Keratinocyte (primary cell): ENCODE results near the gene RPRD1B.

Experiments used
- EZH2 ChIP-seq: IDR thresholded peaks from one replicate; pipeline ENCODE4 v1.6.1; 2012; ENCODE audit warnings: inconsistent platforms, mild to moderate bottlenecking, low read length, moderate library complexity
- TF ChIP-seq, protein P1 (sequence below), 3 experiments: IDR thresholded peaks in 1 of 3; conservative IDR thresholded peaks in 1 of 3; optimal IDR thresholded peaks in 1 of 3; 2 replicates in 2 of 3; 3 replicates in 1 of 3; pipeline versions ENCODE3 to v1.5.1; 2011; ENCODE audit warnings: low read length in 3 of 3, mild to moderate bottlenecking in 3 of 3, moderate library complexity in 2 of 3, control low read depth in 1 of 3, inconsistent platforms in 1 of 3; ENCODE audit not compliant: insufficient read depth in 2 of 3; ENCODE audit errors: extremely low read depth in 1 of 3

DNA sequence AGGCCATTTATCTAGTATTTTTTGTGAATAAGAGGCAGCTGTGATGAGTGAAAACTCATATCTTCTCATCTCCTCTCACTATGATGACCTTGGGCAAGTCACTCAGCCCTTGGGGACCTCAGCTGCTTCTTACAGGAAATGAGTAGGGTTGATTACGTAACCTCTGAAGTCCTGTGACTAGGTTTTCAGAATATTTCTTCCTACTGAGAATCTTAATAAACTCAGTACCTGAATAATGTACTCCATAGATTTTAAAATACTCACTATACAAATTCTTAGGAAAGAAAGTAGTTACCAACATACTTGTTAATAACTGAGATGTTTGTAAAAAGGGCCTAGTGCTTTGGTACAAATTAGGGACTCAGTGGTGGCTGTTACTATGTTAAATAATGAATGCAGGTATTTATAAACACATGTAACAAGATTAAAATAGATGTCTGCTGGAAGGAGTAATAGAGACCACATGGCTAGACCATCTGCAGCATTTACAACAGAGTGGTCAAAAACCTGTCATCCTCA, 60.9 kb downstream of the RPRD1B start:
- TF ChIP-seq, protein P1, sequence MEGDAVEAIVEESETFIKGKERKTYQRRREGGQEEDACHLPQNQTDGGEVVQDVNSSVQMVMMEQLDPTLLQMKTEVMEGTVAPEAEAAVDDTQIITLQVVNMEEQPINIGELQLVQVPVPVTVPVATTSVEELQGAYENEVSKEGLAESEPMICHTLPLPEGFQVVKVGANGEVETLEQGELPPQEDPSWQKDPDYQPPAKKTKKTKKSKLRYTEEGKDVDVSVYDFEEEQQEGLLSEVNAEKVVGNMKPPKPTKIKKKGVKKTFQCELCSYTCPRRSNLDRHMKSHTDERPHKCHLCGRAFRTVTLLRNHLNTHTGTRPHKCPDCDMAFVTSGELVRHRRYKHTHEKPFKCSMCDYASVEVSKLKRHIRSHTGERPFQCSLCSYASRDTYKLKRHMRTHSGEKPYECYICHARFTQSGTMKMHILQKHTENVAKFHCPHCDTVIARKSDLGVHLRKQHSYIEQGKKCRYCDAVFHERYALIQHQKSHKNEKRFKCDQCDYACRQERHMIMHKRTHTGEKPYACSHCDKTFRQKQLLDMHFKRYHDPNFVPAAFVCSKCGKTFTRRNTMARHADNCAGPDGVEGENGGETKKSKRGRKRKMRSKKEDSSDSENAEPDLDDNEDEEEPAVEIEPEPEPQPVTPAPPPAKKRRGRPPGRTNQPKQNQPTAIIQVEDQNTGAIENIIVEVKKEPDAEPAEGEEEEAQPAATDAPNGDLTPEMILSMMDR (optimal IDR thresholded peaks at IDR 0.05 in 1 of 3, IDR thresholded peaks at IDR 0.05 in 1 of 3, conservative IDR thresholded peaks at IDR 0.05 in 1 of 3; ENCODE audit: extremely low read depth in 1 of 3, insufficient read depth in 2 of 3, low read length in 3 of 3): no peak
- no peak for TF ChIP-seq EZH2
